GM21515 (cell line): ENCODE results near the gene SLC38A3.
A peak's percentile ranks its signal among the peaks of the same experiment; 100 is the strongest.
"Not testable (repeated sequence)": the region's sequence is repeated elsewhere in the genome, so short reads cannot be mapped to it uniquely, and the experiment has no call there.

Experiments
- ATAC-seq: cut with Tn5 transposase; IDR thresholded peaks from one replicate; pipeline ENCODE4 v1.9.1; 2021; ENCODE audit not compliant: unreplicated experiment

The SLC38A3 gene

DNA sequence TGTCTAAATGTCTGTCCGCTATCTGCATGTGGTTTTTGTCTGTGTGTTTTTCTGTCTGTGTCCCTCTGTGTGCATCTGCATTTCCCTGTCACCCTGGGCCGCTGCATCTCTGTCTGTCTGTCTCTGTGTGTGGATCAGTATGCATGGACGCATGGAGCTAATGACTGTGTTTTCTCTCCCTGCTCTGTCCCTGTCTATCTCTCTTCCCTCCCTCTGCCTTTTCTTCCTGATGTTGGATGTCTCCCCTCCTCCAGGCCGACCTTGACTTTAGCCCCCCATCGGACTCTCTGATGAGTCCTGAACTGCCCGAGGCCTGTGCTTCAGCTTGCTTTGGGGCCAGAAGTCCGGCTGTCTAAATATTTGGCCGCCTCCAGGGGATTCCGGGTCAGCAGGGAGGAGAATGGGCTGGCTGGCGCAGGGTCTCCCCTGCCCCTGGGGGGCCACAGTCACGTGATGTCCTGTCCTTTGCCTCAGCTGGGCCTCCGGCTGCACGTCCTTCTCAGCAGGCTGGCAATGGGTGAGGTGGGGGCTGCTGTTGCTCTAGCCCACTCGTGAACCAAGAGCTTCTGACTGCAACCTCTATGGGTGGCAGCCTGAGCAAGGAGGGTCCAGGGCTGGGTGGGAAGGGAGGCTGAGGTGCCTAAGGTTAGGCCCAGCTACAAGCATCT is 3.7 kb downstream of the SLC38A3 start:
- no peak for ATAC-seq

- ATAC-seq, result no peak
Measured at GRCh38 chr3:50210176-50210509, 5.1 kb downstream of the SLC38A3 start.

DNA sequence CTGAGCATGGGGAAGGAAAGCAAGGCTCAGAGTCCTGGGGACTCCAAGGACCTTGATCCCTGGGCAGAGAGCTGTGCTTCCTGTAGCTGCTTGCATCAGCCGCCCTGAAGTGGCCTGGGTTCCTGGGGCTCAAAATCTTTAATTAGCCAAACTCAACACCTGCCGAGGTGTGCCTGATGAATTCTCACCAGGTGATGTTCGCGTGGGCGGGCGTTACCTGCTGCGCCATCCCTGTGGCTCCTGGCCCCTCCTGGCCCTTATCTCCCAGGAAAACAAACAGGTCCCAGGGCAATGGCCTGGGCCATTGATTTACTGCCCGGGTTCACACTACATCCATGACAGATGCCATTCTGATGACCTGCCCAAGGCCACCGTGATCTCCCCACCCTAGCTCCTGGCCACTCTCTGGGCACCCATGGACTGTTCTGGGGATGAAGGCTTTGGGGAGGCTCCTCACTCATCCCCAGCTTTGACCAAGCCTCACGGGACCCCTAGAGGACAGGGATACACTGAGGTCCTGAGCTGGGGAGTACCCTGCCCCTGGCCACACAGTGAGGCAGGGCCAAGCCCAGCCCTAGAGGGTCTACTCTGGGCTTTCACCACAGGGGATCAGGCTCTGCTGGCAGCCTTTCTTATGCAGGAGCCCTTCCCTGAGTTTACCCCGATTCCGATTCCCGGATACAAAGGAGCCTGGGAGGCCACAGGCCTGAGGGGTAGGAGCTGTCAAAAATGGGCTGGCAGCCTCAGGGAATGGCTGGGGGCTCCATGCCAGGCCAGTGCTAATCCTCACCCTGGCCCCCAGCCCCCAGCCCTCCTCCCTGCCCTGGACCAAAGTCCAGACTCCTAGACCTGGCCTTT is 5.7 kb downstream of the SLC38A3 start:
- ATAC-seq, result no peak

- ATAC-seq, result not testable (repeated sequence)
Measured at GRCh38 chr3:50211368-50211717, 6.3 kb downstream of the SLC38A3 start.

- ATAC-seq, result no peak
Measured at GRCh38 chr3:50211930-50212329, 6.9 kb downstream of the SLC38A3 start.

DNA sequence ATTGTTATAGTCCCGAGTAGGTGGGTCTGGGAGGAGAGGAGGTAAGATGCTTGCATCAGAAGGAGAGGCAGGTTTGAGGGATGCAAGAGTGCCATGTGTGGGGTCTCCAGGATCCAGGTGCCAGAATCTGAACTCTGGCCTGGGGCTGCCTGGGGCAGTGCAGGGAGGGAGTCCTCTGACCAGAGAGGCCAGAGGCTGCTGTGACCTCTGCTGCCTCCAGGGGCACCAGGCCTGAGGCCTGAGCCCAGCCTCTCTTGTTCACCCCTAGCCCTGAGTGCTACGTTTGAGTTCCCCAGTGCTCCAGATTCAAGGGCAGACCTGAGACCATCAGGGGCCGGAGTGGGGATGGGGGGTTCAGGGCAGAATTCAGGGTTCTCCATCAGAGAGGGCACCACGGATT is 7.4 kb downstream of the SLC38A3 start:
- ATAC-seq, result no peak

- ATAC-seq, result no peak
Measured at GRCh38 chr3:50212971-50213370, 7.9 kb downstream of the SLC38A3 start.

GRCh38 chr3:50213373-50213772 is 8.3 kb downstream of the SLC38A3 start:
- ATAC-seq, result no peak

- ATAC-seq, result no peak
Measured at GRCh38 chr3:50214824-50215223, 9.8 kb downstream of the SLC38A3 start.

DNA sequence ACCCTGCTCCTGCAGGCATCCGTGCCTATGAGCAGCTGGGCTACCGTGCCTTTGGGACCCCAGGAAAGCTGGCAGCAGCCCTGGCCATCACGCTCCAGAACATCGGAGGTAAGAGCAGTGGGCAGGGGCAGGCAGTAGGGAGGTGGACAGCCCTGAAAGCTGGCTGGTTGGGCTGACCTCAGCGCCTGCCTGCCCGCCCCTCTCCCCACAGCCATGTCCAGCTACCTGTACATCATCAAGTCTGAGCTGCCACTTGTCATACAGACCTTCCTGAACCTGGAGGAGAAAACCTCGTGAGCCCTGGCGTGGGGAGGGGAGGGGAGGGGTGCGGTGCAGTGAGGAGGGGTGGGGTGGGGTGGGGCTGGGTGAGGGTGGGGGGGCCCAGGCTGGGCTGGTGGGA is 10.5 kb downstream of the SLC38A3 start:
- ATAC-seq, result no peak

DNA sequence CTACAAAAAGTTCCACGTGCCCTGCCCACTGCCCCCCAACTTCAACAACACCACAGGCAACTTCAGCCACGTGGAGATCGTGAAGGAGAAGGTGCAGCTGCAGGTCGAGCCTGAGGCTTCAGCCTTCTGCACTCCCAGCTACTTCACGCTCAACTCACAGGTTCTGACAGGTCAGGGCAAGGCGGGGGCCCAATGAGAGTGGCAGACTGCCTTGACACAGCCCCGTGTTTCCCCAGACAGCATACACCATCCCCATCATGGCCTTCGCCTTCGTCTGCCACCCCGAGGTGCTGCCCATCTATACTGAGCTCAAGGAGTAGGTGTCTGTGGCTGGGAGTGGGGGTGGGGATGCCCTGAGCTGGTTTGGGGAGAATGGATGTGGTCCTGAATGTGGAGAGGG is 12.6 kb downstream of the SLC38A3 start:
- no peak for ATAC-seq

DNA sequence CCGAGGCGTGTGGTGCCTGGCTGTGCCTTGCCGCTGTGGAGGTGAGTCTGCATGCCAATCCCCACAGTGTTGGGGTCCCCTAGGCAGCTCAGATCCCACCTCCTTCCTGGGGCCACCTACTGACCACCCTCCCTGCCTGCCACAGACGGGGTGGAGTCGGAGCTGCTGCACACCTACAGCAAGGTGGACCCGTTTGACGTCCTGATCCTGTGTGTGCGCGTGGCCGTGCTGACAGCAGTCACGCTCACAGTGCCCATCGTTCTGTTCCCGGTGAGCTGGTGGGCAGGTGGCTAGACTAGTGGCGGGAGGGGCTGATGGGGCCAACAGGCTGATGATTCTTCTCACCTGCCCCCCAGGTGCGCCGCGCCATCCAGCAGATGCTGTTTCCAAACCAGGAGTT is 13.4 kb downstream of the SLC38A3 start:
- no peak for ATAC-seq

DNA sequence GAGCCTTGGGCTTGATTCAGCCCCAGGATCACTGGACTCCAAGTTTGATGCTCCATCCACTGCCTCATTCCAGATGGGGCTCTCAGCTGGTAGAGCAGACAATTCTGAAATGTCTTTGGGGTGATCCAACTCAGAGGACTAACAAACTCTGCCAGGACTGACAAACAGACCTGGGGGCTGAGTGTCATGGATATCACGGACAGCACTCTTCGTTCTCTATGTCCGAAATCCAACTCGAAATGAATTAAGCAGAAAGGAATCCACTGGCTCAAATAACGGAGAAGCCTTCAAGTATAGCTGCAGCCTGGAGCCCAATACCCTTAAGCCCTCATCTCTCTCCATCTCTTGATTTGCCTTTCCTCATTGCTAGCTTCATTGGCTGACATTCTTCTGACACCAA is 14.2 kb downstream of the SLC38A3 start:
- no peak for ATAC-seq

GRCh38 chr3:50220109-50220508 is 15.0 kb downstream of the SLC38A3 start:
- no peak for ATAC-seq

DNA sequence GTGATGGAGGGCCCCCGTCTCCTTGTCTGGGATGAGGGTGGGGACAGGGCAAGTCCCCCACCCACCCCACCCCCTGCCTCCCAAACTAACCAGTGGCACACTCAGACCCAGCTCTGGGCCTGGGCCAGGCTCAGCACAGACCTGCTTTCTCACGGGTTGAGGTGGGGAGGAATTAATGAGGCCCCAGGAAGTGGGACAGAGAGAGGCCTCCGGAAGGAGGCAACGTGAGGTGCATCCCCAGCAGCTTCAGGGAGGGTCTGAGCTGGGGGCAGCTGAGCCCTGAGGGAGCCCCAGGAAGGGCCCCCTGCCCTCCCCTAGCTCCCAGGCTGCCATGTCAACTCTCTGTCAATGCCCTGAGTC is 16.0 kb downstream of the SLC38A3 start:
- no peak for ATAC-seq

GRCh38 chr3:50221411-50222168 is 16.5 kb downstream of the SLC38A3 start:
- ATAC-seq, result no peak

- no peak for ATAC-seq
Measured at GRCh38 chr3:50222169-50222528, 17.1 kb downstream of the SLC38A3 start.

GRCh38 chr3:50224639-50225038 is 19.6 kb downstream of the SLC38A3 start:
- no peak for ATAC-seq

DNA sequence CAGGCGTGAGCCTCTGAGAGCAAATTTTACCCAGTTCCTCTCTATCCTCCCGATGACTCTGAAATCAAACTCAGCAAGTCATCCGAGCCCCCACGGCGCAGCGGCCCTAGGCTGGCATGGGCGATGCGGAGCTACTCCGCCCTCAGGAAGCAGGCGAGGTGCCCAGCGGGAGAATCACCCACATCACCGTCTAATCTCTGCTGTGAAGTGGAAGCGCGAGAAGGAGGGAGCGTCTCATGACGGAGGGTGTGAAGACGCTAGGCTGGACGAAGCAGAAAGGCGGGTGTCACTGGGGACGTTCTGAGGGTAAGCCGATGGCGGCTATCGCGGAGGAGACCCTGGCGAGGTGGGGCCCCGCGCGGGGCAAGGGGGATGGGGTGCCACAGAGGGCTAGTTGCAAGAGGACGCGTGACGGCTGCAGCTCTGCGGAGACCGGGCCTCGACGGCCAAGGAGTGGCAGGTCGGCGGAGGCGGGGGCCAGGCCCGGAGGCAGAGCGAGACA is 21.9 kb downstream of the SLC38A3 start:
- ATAC-seq, result no peak

GRCh38 chr3:50227390-50228183 is 22.5 kb downstream of the SLC38A3 start:
- peak; percentile 84 for ATAC-seq

DNA sequence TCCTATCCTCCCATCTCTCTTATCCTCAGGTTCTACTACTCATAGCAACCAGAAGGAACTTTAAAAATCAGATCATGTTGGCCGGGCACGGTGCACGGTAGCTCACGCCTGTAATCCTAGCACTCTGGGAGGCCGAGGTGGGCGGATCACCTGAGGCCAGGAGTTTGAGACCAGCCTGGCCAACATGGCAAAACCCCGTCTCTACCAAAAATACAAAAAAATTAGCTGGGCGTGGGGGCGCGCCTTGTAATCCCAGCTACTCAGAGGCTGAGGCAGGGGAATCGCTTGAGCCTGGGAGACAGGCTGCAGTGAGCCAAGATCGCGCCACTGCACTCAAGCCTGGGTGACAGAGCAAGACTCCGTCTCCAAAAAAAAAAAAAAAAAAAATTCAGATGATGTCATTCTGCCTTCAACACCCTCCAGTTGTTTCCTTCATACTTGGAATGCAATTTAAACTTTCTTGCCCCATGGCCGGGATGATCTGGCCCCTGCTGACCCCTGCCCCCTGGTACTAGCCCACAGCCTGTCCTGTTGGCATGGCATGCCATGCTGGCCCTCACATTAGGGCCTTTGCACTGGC is 23.2 kb downstream of the SLC38A3 start:
- not testable (repeated sequence) for ATAC-seq
